Testis (tissue), 2 donors: Measurements from ENCODE around the gene FCMR.

ENCODE experiments used
- POLR2A ChIP-seq: fragments of 450-650 bp; IDR thresholded peaks from one replicate; pipeline ENCODE4 v1.6.1; 2017; ENCODE audit warnings: antibody characterized with exemption, mild to moderate bottlenecking, moderate library complexity
- TF ChIP-seq, protein P1 (sequence below), 3 experiments: fragments of 450-650 bp in 2 of 3; fragments of 200-600 bp in 1 of 3; sonication (generic) in 1 of 3; IDR thresholded peaks; one replicate each; pipeline ENCODE4 v1.5.1; 2016 to 2019; ENCODE audit warnings: antibody characterized with exemption in 3 of 3, mild to moderate bottlenecking in 2 of 3, moderate library complexity in 1 of 3

DNA sequence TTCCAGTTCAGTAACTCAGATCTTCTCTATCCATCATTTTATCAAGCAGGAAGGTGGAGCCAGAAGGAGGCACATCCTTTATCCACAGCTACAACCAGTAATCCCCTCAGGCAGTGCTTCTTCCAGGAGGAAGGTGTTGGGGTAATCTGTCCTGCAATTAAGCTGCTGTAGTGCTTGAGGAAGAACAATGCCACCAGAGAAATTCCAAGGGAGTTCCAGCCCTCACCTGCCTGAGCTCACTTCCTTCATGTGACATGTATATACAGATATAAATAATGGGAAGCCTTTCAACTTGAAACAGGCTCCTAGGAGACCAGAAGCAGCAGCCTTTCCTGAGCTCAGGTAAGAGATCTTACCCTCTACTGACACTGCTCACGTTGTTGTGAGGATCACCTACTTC is 58.5 kb downstream of the FCMR start:
- no peak for TF ChIP-seq POLR2A
- TF ChIP-seq, protein P1, sequence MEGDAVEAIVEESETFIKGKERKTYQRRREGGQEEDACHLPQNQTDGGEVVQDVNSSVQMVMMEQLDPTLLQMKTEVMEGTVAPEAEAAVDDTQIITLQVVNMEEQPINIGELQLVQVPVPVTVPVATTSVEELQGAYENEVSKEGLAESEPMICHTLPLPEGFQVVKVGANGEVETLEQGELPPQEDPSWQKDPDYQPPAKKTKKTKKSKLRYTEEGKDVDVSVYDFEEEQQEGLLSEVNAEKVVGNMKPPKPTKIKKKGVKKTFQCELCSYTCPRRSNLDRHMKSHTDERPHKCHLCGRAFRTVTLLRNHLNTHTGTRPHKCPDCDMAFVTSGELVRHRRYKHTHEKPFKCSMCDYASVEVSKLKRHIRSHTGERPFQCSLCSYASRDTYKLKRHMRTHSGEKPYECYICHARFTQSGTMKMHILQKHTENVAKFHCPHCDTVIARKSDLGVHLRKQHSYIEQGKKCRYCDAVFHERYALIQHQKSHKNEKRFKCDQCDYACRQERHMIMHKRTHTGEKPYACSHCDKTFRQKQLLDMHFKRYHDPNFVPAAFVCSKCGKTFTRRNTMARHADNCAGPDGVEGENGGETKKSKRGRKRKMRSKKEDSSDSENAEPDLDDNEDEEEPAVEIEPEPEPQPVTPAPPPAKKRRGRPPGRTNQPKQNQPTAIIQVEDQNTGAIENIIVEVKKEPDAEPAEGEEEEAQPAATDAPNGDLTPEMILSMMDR (IDR thresholded peaks at IDR 0.05) = no peak
